GM23338 (cell line): Measurements from ENCODE around the gene PTPN9.
"Not testable (repeated sequence)": the region's sequence is repeated elsewhere in the genome, so short reads cannot be mapped to it uniquely, and the experiment has no call there.

Source experiments
- CTCF ChIP-seq, 2 experiments: fragments of 200-600 bp in 1 of 2; sonication (generic) in 1 of 2; conservative IDR thresholded peaks; 2 replicates each; pipeline versions ENCODE4 v1.5.1 to v1.6.1; 2016 to 2017; ENCODE audit warnings: antibody characterized with exemption in 2 of 2, low read depth in 2 of 2, mild to moderate bottlenecking in 2 of 2, moderate library complexity in 1 of 2
- EZH2 ChIP-seq: fragments of 200-600 bp; sonication (generic); IDR thresholded peaks from one replicate; pipeline ENCODE4 v1.8.0; 2017; ENCODE audit warnings: antibody characterized with exemption, mild to moderate bottlenecking, low read depth; ENCODE audit not compliant: unreplicated experiment
- POLR2AphosphoS5 ChIP-seq: IDR thresholded peaks from 2 replicates; pipeline ENCODE4 v1.6.1; 2016; ENCODE audit warnings: antibody characterized with exemption, low read depth
- REST ChIP-seq: IDR thresholded peaks from one replicate; pipeline ENCODE4 v1.6.1; 2018; ENCODE audit warnings: antibody characterized with exemption; ENCODE audit not compliant: unreplicated experiment
- ZNF462 ChIP-seq: fragments of 250-450 bp; sonication (Bioruptor Pico); IDR thresholded peaks from 2 replicates; pipeline ENCODE4 v1.5.0; 2020; ENCODE audit warnings: mild to moderate bottlenecking, moderate library complexity

GRCh38 chr15:75558955-75559354, 20.2 kb downstream of the PTPN9 start:
- not testable (repeated sequence) for TF ChIP-seq POLR2AphosphoS5; CTCF (conservative IDR thresholded peaks at IDR 0.05; ENCODE audit: low read depth in 2 of 2); ZNF462 (CRISPR knock-in tag); EZH2; REST
